Large intestine (tissue), 3 donors: ENCODE results near the gene ZFP57. TPM values are rescaled to one million over a fixed set of nuclear protein-coding genes. Genes with fewer than 3 reads are reported as not detected.

Experiments used
- DNase-seq, 2 donors: peaks; one replicate each; pipeline versions ENCODE4 v3.0.0 to v3.0.0-alpha.2; 2013
- H3K27ac ChIP-seq: one replicate; pipeline ENCODE4 v1.5.1; 2013; ENCODE audit warnings: low read length
- H3K27me3 ChIP-seq: 2 replicates; pipeline ENCODE4 v1.6.1; 2013; ENCODE audit warnings: low read length; ENCODE audit not compliant: control insufficient read depth, insufficient read depth
- H3K36me3 ChIP-seq: 2 replicates; pipeline ENCODE4 v1.6.1; 2013; ENCODE audit warnings: low read length; ENCODE audit not compliant: control insufficient read depth, insufficient read depth
- H3K4me1 ChIP-seq: one replicate; pipeline ENCODE4 v1.6.1; 2013; ENCODE audit warnings: low read length; ENCODE audit not compliant: control insufficient read depth, insufficient read depth
- H3K4me3 ChIP-seq: one replicate; pipeline ENCODE4 v1.5.1; 2013; ENCODE audit warnings: low read length
- H3K9me3 ChIP-seq: one replicate; pipeline ENCODE4 v1.6.1; 2013; ENCODE audit warnings: mild to moderate bottlenecking, low read depth, low read length, moderate library complexity; ENCODE audit not compliant: control insufficient read depth
- WGBS: methylation state at CpG from one replicate; pipeline ENCODE4 v1.1.5; 2013; ENCODE audit warnings: low lambda C conversion rate; ENCODE audit not compliant: insufficient coverage; 5-methylcytosine and 5-hydroxymethylcytosine counted together
- polyA plus RNA-seq: library from polyadenylated mRNA; unstranded; fragments of 120-200 nt; gene quantifications from one replicate; pipeline ENCODE4 v1.2.1, GENCODE V29; 2013

Gene ZFP57
- polyA plus RNA-seq, 1 donor: not detected

- WGBS: 18% methylated on average over 2 of the region's 7 CpGs
- peaks cover 4% of the 10 kb centered on the region for H3K4me1 ChIP-seq
- H3K4me3 ChIP-seq: no peak overlapping the region
- no peak overlapping the region for H3K27ac ChIP-seq
- H3K36me3 ChIP-seq: peaks cover 10% of the 10 kb centered on the region
- H3K27me3 ChIP-seq: peaks cover 64% of the 10 kb centered on the region
- DNase-seq: no peak
- no peaks in the 10 kb centered on the region for H3K9me3 ChIP-seq
Measured at GRCh38 chr6:29625337-29625930, 55.5 kb downstream of the ZFP57 start.

GRCh38 chr6:29624520-29624961 is 56.4 kb downstream of the ZFP57 start:
- Histone ChIP-seq H3K27ac (no peak overlapping the region), H3K27me3 (peaks cover 56% of the 10 kb centered on the region), H3K36me3 (peaks cover 10% of the 10 kb centered on the region), H3K4me1 (peaks cover 4% of the 10 kb centered on the region), H3K4me3 (no peak overlapping the region), H3K9me3 (no peaks in the 10 kb centered on the region)
- WGBS: no CpG with 5 or more reads among the region's 3 CpGs
- DNase-seq: no peak

Other genes with a start within 250 kb of the ZFP57 start
- gene OR10C1, start 241.8 kb downstream of the ZFP57 start, polyA plus RNA-seq: not detected
- gene OR11A1, start 224.1 kb downstream of the ZFP57 start, polyA plus RNA-seq: not detected
- not detected for gene OR2H1, start 224.0 kb downstream of the ZFP57 start, polyA plus RNA-seq
- not detected for gene MAS1L, start 193.2 kb downstream of the ZFP57 start, polyA plus RNA-seq
- gene UBD, start 121.4 kb downstream of the ZFP57 start, polyA plus RNA-seq: 8.1 TPM
- gene OR2H2, start 96.0 kb downstream of the ZFP57 start, polyA plus RNA-seq: 0.03 TPM
- 35.9 TPM for gene GABBR1, start 48.0 kb downstream of the ZFP57 start, polyA plus RNA-seq
- gene MOG, start 24.1 kb downstream of the ZFP57 start, polyA plus RNA-seq: 0.04 TPM
- 8.2 TPM for gene HLA-F, start 42.3 kb upstream of the ZFP57 start, polyA plus RNA-seq
- 0.06 TPM for gene HLA-G, start 146.7 kb upstream of the ZFP57 start, polyA plus RNA-seq